Omental fat pad (tissue), 4 donors: ENCODE results near the gene KIAA1549. TPM values are rescaled to one million over a fixed set of nuclear protein-coding genes. Genes with fewer than 3 reads are reported as not detected.

Experiments
- ATAC-seq: fragments of 150-250 bp; one replicate; pipeline ENCODE4 v1.9.1; 2016; ENCODE audit warnings: mild to moderate bottlenecking, moderate library complexity; ENCODE audit not compliant: low FRiP score
- DNase-seq: peaks from one replicate; pipeline ENCODE4 v3.0.0-alpha.2; 2019; ENCODE audit warnings: low spot score
- small RNA-seq: library from RNA; depleted of rRNA; stranded (forward); fragments of <200 nt; gene quantifications from one replicate; pipeline ENCODE3, GENCODE V24; 2016
- total RNA-seq, 4 donors: library from RNA; depleted of rRNA; stranded (reverse); fragments of >200 nt; gene quantifications; one replicate each; pipeline ENCODE4 v1.1.0, GENCODE V29; 2016
- TF ChIP-seq, protein P1 (sequence below), 3 donors: fragments of 450-650 bp; IDR thresholded peaks; one replicate each; pipeline ENCODE4 v1.5.1; 2016 to 2017; ENCODE audit warnings: antibody characterized with exemption in 3 of 3, mild to moderate bottlenecking in 3 of 3, moderate library complexity in 2 of 3

The KIAA1549 gene
- total RNA-seq, 4 donors from 2014 or later = 1.2 to 1.6 (median 1.4) TPM

GRCh38 chr7:138784692-138785091 is 196.5 kb downstream of the KIAA1549 start:
- DNase-seq (no peak), ATAC-seq (no peak)
- TF ChIP-seq, protein P1, sequence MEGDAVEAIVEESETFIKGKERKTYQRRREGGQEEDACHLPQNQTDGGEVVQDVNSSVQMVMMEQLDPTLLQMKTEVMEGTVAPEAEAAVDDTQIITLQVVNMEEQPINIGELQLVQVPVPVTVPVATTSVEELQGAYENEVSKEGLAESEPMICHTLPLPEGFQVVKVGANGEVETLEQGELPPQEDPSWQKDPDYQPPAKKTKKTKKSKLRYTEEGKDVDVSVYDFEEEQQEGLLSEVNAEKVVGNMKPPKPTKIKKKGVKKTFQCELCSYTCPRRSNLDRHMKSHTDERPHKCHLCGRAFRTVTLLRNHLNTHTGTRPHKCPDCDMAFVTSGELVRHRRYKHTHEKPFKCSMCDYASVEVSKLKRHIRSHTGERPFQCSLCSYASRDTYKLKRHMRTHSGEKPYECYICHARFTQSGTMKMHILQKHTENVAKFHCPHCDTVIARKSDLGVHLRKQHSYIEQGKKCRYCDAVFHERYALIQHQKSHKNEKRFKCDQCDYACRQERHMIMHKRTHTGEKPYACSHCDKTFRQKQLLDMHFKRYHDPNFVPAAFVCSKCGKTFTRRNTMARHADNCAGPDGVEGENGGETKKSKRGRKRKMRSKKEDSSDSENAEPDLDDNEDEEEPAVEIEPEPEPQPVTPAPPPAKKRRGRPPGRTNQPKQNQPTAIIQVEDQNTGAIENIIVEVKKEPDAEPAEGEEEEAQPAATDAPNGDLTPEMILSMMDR (IDR thresholded peaks at IDR 0.05) = no peak

Small RNAs within 50 kb of the gene (small RNA-seq; reads per million reads assigned to genes)
- not detected for gene RNU6-1272P

Other genes with a start within 250 kb of the KIAA1549 start
- gene TMEM213, start 183.4 kb downstream of the KIAA1549 start, total RNA-seq = not detected
- gene ATP6V0A4, start 183.2 kb downstream of the KIAA1549 start, total RNA-seq = not detected
- 10 to 100 TPM; 16.8 to 23.3 (median 18.0) TPM for gene ZC3HAV1L, start 54.7 kb upstream of the KIAA1549 start, total RNA-seq
- 10 to 100 TPM; 31.3 to 58.8 (median 50.8) TPM for gene ZC3HAV1, start 128.3 kb upstream of the KIAA1549 start, total RNA-seq
- gene UBN2, start 249.8 kb upstream of the KIAA1549 start, total RNA-seq = 10 to 100 TPM in 2 of 4 donors, 1 to 10 TPM in 2; 7.8 to 18.0 (median 9.8) TPM